ENCODE measurements around the gene PRELID1. TPM values are rescaled to one million over a fixed set of nuclear protein-coding genes. Genes with fewer than 3 reads are reported as not detected.

Gene PRELID1
- total RNA-seq, 4 donors from 2014 or later: 55.1 to 58.6 (median 56.7) TPM

DNA sequence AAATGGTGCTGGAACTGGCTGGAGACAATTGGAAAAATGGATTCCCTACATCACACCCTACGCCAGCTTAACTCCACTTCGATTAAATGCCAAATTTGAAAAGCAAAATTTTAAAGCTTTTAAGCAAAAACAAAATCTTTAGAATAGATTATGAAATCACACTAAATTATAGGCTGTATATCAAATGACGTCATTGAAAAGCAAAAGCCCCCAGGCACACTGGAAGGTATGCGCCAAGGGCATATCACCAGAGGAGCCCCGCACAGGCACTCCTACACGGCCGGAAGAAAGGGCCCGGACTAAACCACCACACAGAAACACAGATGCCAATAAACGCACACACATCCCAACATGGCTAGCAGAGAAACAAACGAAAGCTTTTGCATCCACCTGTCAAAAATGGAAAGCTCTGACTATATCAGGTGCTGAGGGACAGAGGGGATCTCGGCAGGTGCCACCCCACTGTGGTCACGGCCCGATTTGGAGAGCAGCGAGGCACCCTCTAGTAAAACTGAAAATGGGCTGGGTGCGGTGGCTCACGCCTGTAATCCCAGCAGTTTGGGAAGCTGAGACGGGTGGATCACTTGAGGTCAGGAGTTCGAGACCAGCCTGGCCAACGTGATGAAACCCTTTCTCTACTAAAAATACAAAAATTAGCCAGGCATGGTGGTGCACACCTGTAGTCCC lies 25.1 kb downstream of the PRELID1 start:
- TF ChIP-seq, protein P1, sequence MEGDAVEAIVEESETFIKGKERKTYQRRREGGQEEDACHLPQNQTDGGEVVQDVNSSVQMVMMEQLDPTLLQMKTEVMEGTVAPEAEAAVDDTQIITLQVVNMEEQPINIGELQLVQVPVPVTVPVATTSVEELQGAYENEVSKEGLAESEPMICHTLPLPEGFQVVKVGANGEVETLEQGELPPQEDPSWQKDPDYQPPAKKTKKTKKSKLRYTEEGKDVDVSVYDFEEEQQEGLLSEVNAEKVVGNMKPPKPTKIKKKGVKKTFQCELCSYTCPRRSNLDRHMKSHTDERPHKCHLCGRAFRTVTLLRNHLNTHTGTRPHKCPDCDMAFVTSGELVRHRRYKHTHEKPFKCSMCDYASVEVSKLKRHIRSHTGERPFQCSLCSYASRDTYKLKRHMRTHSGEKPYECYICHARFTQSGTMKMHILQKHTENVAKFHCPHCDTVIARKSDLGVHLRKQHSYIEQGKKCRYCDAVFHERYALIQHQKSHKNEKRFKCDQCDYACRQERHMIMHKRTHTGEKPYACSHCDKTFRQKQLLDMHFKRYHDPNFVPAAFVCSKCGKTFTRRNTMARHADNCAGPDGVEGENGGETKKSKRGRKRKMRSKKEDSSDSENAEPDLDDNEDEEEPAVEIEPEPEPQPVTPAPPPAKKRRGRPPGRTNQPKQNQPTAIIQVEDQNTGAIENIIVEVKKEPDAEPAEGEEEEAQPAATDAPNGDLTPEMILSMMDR (IDR thresholded peaks at IDR 0.05; ENCODE audit: low read depth): no peak

DNA sequence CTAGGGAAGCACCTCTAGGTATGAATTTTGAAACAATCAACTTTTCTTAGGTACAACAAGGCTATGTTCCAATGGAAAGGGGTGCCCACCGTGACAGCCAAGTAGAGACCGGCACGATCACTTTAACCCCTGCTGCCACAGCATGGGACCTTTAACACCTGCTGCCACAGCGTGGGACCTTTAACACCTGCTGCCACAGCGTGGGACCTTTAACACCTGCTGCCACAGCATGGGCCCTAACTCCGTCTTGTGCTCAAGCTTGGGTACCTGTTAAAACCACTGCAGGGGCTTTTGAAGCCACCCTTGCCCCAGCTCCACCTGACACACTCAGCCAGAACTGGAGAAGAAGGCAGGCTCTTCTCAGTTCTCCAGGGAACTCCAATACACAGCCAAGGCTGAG lies 26.3 kb downstream of the PRELID1 start:
- TF ChIP-seq, protein P1 (IDR thresholded peaks at IDR 0.05; ENCODE audit: low read depth): no peak

DNA sequence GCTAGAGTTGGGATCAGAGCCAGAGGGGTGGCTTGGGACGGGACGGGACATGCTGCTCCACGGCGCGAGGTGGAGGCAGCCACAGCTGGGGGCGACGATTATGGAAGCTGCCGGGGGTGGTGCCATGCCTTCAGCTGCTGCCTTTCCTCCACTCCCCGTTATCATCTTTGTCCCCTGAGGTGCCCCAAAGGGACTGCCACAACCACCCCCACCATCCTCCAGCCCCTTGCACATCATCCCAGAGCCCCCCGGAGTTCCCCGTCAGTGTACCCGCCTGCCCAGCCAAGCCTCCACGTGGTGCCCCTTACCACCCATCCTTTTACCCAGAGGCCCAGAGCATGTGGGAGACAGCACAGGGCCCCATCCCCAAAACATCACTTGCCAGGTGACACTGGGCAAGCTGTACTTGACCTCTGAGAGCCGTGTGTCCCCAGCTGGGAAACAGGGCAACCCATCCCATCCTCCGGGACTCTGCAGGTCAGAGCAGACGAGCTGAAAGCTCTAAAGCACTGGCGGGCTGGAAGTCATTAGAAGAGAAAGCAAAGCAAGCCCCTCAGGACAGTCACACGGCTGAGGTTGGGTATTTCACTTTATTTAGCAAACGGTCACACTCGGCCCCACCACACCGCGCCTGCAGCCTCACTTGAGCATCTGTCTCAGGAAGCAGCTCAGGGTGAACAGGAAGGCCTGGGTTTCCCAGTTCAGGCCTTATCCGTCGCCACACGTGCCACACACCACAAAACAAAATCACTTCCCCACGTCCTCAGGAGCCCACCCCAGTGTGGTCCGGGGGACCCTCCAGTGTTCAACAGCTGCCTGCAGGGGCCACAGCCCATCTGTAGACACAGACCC lies 27.6 kb downstream of the PRELID1 start:
- TF ChIP-seq, protein P1 (IDR thresholded peaks at IDR 0.05; ENCODE audit: low read depth): no peak

DNA sequence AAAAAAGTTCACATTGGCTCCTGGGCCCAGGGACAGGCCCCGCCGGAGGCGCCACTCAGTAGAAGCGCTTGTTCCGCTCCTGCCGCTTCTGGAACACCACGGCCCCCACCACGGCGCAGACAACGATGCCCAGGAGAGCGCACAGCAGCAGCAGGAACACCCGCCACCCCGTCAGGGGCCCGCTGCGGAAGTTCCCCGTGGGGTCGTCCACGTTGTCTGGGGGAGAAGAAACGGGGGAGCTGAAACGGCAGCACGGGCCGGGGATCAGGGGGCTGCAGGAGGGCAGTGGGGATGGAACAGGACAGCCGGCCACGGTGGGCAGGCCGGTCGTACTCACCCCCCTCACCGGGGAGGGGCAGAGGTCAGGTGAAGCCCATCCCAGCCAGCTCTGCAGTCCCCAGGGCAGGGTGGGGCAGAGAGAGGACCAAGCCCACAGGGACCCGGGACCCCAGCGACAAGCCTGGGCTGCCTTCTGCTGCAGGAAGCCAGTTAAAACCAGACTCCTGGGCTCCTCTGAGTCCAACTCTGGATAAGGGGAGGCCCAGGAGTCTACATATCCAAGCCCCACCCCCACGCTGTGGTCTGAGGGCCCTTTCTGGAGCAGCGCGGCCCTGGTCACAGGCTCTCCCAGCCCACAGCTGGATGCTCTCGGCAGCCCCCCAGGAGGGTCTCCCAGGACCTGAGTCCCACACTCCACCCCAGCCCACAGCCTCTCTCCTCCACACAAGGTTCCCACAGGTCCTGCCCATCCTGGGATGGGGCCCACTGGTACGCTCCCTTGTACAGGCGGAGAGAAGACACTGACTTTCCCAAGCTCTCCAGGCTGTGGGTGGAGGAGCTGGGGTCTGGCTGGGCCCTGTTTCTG lies 28.7 kb downstream of the PRELID1 start:
- TF ChIP-seq, protein P1 (IDR thresholded peaks at IDR 0.05; ENCODE audit: low read depth): no peak

- TF ChIP-seq, protein P1 (IDR thresholded peaks at IDR 0.05; ENCODE audit: low read depth): no peak
Observed at GRCh38 chr5:177332896-177333260, 29.3 kb downstream of the PRELID1 start.

- TF ChIP-seq, protein P1 (IDR thresholded peaks at IDR 0.05; ENCODE audit: low read depth): no peak
Observed at GRCh38 chr5:177333420-177334154, 30.0 kb downstream of the PRELID1 start.
